Gastrocnemius medialis (tissue), 4 donors: Measurements from ENCODE around the gene SPACA6. TPM values are rescaled to one million over a fixed set of nuclear protein-coding genes. Genes with fewer than 3 reads are reported as not detected.

Experiments used
- ATAC-seq, 2 donors: fragments of 150-250 bp; one replicate each; pipeline ENCODE4 v1.9.1; 2016
- DNase-seq, 2 donors: peaks; one replicate each; pipeline ENCODE4 v3.0.0-alpha.2; 2019
- H3K27ac ChIP-seq, 4 donors: fragments of 200-600 bp; sonication (generic); 1 replicate in 1 of 4; 2 replicates in 3 of 4; pipeline ENCODE4 v1.5.1; 2016 to 2018; ENCODE audit warnings: mild to moderate bottlenecking in 2 of 4, moderate library complexity in 1 of 4
- H3K27me3 ChIP-seq, 3 donors: fragments of 200-600 bp; sonication (generic) in 2 of 3; 1 replicate in 1 of 3; 2 replicates in 2 of 3; pipeline versions ENCODE4 v1.5.1 to v1.6.0; 2016 to 2019; ENCODE audit warnings: mild to moderate bottlenecking in 1 of 3, moderate library complexity in 1 of 3
- H3K36me3 ChIP-seq, 2 donors: fragments of 200-600 bp; sonication (generic) in 1 of 2; one replicate each; pipeline ENCODE4 v1.5.1; 2017 to 2018
- H3K4me1 ChIP-seq, 2 donors: fragments of 200-600 bp; sonication (generic) in 1 of 2; one replicate each; pipeline ENCODE4 v1.5.1; 2016 to 2017; ENCODE audit warnings: mild to moderate bottlenecking in 2 of 2
- H3K4me3 ChIP-seq, 4 donors: fragments of 200-600 bp; sonication (generic) in 3 of 4; 1 replicate in 1 of 4; 2 replicates in 3 of 4; pipeline ENCODE4 v1.5.1; 2016 to 2019; ENCODE audit warnings: mild to moderate bottlenecking in 2 of 4
- H3K9me3 ChIP-seq, 3 donors: fragments of 200-600 bp; sonication (generic) in 2 of 3; 1 replicate in 1 of 3; 2 replicates in 2 of 3; pipeline ENCODE4 v1.5.1; 2016 to 2019
- POLR2A ChIP-seq, 2 donors: fragments of 450-650 bp; IDR thresholded peaks; one replicate each; pipeline ENCODE4 v1.6.1; 2017; ENCODE audit warnings: antibody characterized with exemption in 2 of 2, mild to moderate bottlenecking in 2 of 2, moderate library complexity in 2 of 2
- in situ Hi-C, 4 donors: fragments of 200-750 bp; cut with MboI; loops; one replicate each; pipeline versions ENCODE4 v1.15.0 to v1.8.0; 2017; ENCODE audit warnings: low sequenced_read_pairs in 4 of 4
- intact Hi-C: fragments of 100-400 bp; cut with DNase I; formaldehyde crosslinking; loops from one replicate; pipeline ENCODE4 v1.15.1; 2023; ENCODE audit warnings: low total_unique reads
- total RNA-seq, 4 donors: library from RNA; depleted of rRNA; stranded (reverse); fragments of >200 nt; gene quantifications; one replicate each; pipeline versions ENCODE4 v1.1.0 to v1.2.3, GENCODE V29; 2016
- TF ChIP-seq, protein P1 (sequence below), 5 experiments: fragments of 450-650 bp in 3 of 5; fragments of 200-600 bp in 2 of 5; sonication (generic) in 2 of 5; IDR thresholded peaks in 4 of 5; conservative IDR thresholded peaks in 1 of 5; 1 replicate in 4 of 5; 2 replicates in 1 of 5; pipeline ENCODE4 v1.5.1; 2016 to 2019; ENCODE audit warnings: antibody characterized with exemption in 5 of 5, mild to moderate bottlenecking in 3 of 5, moderate library complexity in 3 of 5

SPACA6 gene
- total RNA-seq, 4 donors from 2014 or later, result 0.64 to 0.94 (median 0.71) TPM; not detected in 1

GRCh38 chr19:51711702-51712101 lies 18.6 kb downstream of the SPACA6 start:
- H3K4me3 ChIP-seq, result no peak overlapping the region
- no peaks in the 10 kb centered on the region for H3K9me3 ChIP-seq
- ATAC-seq (no peak), DNase-seq (no peak)
- in situ Hi-C loops, result no loop called here
- intact Hi-C loops, result no loop called here
- no peak overlapping the region for H3K27ac ChIP-seq
- H3K4me1 ChIP-seq, result no peaks in the 10 kb centered on the region
- H3K36me3 ChIP-seq, result no peaks in the 10 kb centered on the region
- TF ChIP-seq POLR2A (IDR thresholded peaks at IDR 0.05), result no peak
- TF ChIP-seq, protein P1, sequence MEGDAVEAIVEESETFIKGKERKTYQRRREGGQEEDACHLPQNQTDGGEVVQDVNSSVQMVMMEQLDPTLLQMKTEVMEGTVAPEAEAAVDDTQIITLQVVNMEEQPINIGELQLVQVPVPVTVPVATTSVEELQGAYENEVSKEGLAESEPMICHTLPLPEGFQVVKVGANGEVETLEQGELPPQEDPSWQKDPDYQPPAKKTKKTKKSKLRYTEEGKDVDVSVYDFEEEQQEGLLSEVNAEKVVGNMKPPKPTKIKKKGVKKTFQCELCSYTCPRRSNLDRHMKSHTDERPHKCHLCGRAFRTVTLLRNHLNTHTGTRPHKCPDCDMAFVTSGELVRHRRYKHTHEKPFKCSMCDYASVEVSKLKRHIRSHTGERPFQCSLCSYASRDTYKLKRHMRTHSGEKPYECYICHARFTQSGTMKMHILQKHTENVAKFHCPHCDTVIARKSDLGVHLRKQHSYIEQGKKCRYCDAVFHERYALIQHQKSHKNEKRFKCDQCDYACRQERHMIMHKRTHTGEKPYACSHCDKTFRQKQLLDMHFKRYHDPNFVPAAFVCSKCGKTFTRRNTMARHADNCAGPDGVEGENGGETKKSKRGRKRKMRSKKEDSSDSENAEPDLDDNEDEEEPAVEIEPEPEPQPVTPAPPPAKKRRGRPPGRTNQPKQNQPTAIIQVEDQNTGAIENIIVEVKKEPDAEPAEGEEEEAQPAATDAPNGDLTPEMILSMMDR (IDR thresholded peaks at IDR 0.05 in 4 of 5, conservative IDR thresholded peaks at IDR 0.05 in 1 of 5), result no peak
- peaks cover 0 to under 1% (median 0%) of the 10 kb centered on the region in 3 donors for H3K27me3 ChIP-seq

GRCh38 chr19:51712461-51713081 lies 19.4 kb downstream of the SPACA6 start:
- ATAC-seq (no peak), DNase-seq (no peak)
- no peak overlapping the region for H3K27ac ChIP-seq
- H3K4me3 ChIP-seq, result no peak overlapping the region
- H3K27me3 ChIP-seq, result peaks cover 2 to 6% (median 3%) of the 10 kb centered on the region in 3 donors
- TF ChIP-seq POLR2A (IDR thresholded peaks at IDR 0.05), result no peak
- TF ChIP-seq, protein P1 (IDR thresholded peaks at IDR 0.05 in 4 of 5, conservative IDR thresholded peaks at IDR 0.05 in 1 of 5), result no peak
- no peaks in the 10 kb centered on the region for H3K36me3 ChIP-seq
- in situ Hi-C loops (no loop called here), intact Hi-C loops (no loop called here)
- no peaks in the 10 kb centered on the region for H3K9me3 ChIP-seq
- H3K4me1 ChIP-seq, result no peaks in the 10 kb centered on the region

DNA sequence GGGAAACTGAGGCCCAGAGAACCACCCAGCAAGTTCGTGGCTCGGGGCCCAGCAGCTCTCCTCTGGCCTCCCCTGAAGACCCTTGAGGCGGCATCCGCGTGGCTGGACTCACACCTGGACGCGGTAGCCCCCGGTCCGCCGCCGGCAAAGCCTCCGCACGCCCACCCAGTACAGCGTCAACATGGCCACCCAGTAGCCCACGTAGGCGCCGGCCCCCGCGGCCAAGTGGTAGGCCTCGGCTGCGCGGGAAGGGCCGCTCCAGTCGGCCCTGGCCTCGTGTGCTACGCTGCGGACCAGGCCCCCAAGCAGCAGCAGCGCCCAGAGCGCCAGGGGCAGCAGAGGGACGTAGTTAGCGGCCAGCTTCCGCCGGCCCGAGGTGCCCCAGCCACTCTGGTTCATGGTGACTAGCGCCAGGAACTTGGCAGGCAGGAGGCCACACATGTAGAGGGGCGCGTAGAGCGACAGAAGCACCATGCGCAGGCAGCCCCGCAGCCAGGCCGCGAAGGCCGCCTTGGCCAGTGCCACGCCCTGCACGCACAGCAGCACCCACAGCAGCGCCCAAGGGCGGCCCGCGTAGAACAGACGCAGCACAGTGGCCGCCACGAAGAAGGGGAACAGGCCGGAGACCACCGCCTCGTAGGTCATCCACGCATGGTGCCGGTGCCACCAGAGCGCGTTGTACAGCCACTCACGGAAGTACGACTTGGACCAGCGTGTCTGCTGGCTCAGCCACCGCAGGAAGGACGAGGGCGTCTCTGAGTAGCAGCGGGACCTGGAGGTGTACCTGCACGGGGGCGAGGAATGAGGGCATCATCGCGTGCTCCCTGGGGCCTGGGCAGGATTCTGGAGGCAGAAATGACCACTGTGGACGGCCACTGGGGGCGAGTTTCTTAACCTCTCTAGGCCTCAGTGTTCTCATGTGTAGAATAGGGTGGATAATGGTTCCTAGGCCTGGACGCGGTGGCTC lies 20.5 kb downstream of the SPACA6 start:
- ATAC-seq (no peak), DNase-seq (no peak)
- Histone ChIP-seq H3K36me3 (no peaks in the 10 kb centered on the region), H3K4me3 (no peak overlapping the region), H3K9me3 (no peaks in the 10 kb centered on the region), H3K4me1 (no peaks in the 10 kb centered on the region), H3K27ac (no peak overlapping the region), H3K27me3 (peaks cover 3 to 6% (median 6%) of the 10 kb centered on the region in 3 donors)
- TF ChIP-seq, protein P1 (IDR thresholded peaks at IDR 0.05 in 4 of 5, conservative IDR thresholded peaks at IDR 0.05 in 1 of 5), result no peak
- TF ChIP-seq POLR2A (IDR thresholded peaks at IDR 0.05), result no peak
- intact Hi-C loops (no loop called here), in situ Hi-C loops (no loop called here)

DNA sequence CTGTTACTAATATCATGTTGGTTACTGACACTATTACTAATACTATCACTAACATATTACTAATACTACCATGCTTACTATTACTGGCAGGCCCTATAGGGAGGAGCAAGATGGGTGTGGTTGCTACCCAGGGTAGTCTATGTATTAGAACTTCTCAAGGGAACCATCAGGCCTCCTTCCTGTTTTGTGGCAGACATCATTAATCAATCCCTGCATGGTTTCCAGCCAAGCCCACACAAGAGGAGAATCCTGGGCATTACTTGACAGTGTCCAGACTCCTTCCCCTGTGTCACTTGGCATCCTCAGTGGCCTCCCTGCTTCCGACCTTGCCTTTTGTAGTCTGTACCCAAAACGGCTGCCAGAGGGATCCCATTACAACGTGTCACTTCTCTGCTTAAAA lies 21.7 kb downstream of the SPACA6 start:
- H3K27me3 ChIP-seq, result peaks cover 11 to 18% (median 16%) of the 10 kb centered on the region in 3 donors
- intact Hi-C loops, result no loop called here
- no peak for ATAC-seq

More for the DNA sequence above, 21.7 kb downstream of the SPACA6 start:
- Histone ChIP-seq H3K27ac (no peak overlapping the region), H3K9me3 (no peaks in the 10 kb centered on the region), H3K36me3 (no peaks in the 10 kb centered on the region), H3K4me3 (no peak overlapping the region), H3K4me1 (no peaks in the 10 kb centered on the region)
- no peak for DNase-seq
- in situ Hi-C loops, result no loop called here
- TF ChIP-seq, protein P1 (IDR thresholded peaks at IDR 0.05 in 4 of 5, conservative IDR thresholded peaks at IDR 0.05 in 1 of 5), result no peak
- TF ChIP-seq POLR2A (IDR thresholded peaks at IDR 0.05), result no peak
